WI38 (cell line): ENCODE results near the gene PRSS33.

Experiments
- H3K4me3 ChIP-seq: 2 replicates; pipeline ENCODE4 v1.5.1; 2011; ENCODE audit warnings: low read depth, mild to moderate bottlenecking, control low read depth, low read length
- TF ChIP-seq, protein P1 (sequence below): IDR thresholded peaks from 2 replicates; pipeline ENCODE4 v1.5.1; 2012; ENCODE audit warnings: low read depth, mild to moderate bottlenecking, control low read depth, low read length

The PRSS33 gene

DNA sequence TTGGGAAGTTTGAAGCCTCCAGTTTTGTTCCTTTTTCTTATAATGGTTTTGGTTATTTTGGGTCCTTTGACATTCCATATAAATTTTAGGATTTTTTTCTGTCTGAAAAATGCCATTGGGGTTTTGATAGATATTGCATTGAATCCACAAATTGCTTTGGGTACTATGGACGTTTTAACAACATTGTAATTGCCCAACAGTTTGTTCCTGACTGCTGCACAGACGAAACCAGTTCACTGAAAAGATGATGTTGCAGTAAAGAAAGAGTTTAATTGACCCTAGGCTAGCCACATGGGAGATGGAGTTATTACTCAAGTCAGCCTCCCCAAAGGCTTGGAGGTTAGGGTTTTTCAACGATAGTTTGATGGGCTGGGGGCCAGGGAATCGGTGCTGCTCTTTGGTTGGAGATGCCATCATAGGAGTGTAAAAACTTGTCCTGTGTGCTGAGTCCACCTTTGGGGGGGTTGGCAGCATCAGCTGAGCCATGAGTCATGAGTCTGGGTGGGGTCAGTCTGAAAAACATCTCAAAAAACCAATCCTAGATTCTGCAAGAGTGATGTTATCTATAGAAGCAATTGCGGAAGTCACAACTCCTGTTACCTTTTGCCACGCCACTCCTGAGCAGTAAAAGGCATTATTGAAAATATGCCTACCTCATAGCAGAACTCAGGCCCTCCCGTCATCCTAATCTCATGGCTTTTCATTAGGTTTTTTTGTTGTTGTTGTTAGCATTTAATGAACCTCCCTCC, 8.2 kb upstream of the PRSS33 start:
- no peak overlapping the region for H3K4me3 ChIP-seq
- TF ChIP-seq, protein P1, sequence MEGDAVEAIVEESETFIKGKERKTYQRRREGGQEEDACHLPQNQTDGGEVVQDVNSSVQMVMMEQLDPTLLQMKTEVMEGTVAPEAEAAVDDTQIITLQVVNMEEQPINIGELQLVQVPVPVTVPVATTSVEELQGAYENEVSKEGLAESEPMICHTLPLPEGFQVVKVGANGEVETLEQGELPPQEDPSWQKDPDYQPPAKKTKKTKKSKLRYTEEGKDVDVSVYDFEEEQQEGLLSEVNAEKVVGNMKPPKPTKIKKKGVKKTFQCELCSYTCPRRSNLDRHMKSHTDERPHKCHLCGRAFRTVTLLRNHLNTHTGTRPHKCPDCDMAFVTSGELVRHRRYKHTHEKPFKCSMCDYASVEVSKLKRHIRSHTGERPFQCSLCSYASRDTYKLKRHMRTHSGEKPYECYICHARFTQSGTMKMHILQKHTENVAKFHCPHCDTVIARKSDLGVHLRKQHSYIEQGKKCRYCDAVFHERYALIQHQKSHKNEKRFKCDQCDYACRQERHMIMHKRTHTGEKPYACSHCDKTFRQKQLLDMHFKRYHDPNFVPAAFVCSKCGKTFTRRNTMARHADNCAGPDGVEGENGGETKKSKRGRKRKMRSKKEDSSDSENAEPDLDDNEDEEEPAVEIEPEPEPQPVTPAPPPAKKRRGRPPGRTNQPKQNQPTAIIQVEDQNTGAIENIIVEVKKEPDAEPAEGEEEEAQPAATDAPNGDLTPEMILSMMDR: no peak

DNA sequence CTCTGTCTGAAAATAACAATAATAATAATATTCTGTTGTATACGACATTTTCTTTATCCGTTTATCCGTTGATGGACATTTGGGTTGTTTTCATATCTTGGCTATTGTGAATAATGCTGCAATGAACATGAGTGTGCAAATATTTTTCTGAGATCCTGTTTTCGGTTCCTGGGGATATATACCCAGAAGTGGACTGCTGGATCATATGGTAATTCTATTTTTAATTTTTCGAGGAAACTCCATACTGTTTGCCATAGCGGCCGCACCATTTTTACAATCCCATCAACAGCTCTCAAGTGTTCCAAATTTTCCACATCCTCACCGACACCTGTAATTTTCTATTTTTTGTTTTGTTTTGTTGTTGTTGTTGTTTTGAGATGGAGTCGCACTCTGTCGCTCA, 5.6 kb upstream of the PRSS33 start:
- H3K4me3 ChIP-seq: no peak overlapping the region
- TF ChIP-seq, protein P1: no peak

DNA sequence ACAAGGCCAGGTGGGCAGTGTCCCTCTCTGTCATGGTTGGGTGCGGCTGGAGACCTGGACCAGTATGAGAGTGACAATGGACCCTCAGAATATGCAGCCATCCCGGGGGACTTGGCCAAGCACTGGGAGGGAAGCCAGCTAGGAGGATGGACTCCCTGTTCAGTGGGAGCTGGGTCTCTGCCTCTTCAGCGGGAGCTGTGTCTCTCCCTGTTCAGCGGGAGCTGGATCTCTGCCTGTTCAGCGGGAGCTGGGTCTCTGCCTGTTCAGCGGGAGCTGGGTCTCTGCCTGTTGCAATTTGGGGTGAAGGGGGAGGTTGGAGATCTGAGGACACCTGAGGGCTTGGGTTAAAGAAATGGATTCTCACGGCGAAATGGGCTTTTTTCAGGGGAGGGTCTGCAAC, 3.8 kb upstream of the PRSS33 start:
- TF ChIP-seq, protein P1: no peak
- no peak overlapping the region for H3K4me3 ChIP-seq

DNA sequence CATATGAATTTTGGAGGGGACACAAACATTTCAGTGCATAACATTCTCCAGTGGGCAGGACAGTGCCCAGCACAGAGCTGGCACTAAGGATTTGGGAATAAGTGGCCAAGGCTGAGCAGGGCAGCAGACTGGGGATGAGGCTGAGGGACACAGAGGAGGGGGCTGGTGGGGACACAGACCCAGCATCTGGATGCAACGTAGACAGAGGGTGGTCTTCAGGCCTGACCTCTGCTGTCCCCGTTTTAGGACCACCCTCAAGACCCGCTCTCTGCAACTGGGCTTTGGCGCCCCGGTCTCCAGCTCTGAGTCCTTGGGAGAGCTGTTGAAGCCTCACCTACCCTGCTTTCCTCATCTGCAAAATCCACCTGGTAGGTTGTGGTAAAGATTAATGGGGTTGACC, 3.3 kb upstream of the PRSS33 start:
- H3K4me3 ChIP-seq: no peak overlapping the region
- TF ChIP-seq, protein P1: no peak

- TF ChIP-seq, protein P1: no peak
These were observed 601 bp upstream of the PRSS33 start for GRCh38 chr16:2787961-2788360.

DNA sequence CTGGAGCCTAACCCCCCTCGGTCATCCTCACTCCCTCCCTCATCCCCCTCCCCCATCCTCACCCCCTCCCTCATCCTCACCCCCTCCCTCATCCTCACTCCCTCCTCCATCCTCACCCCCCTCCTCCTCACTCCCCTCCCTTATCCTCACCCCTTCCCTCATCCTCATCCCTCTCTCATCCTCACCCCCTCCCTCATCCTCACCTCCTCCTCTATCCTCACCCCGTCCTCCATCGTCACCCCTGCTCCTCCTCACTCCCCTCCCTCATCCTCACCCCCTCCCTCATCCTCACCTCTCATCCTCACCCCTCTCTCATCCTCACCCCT, 571 bp downstream of the PRSS33 start:
- no peak overlapping the region for H3K4me3 ChIP-seq
- TF ChIP-seq, protein P1: no peak

More at GRCh38 chr16:2787961-2788360, 601 bp upstream of the PRSS33 start:
- H3K4me3 ChIP-seq: no peak overlapping the region

DNA sequence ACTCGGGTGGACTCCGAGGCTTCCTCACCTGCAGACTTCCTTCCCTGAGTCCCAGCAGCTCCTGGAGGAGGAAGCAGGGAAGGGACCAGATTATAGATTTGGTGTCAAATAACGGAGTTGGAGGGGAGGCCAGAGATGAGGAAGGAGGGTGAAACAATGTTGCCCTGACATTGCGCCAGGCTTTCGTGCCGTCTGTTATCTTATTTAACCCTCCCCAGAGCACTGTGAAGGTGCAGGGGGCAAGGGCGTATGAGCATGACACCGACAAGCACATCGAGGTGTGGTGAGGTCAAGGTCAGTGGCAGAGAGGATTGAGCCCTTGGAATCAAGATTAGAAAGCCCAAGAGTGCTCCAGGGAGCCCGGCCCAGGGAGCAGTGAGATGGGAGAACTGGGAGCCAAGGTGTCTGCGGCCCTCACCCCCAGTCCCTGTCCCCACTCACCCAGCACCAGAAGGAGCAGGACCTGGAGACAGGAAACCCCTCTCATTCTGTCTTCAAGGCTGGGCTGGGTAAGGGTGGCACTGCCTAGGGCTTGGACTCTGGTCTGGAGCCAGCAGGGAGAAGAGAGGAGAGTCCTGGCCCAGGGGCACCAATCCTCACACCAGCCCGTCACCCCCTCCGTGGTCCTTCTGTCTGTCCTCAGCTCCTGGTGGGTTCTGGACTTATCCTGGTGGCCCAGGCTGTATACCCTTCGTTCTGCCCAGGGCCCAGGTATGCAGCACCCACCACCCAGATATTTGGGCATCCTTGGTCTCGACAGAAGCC, 1.1 kb downstream of the PRSS33 start:
- TF ChIP-seq, protein P1: no peak
- H3K4me3 ChIP-seq: no peak overlapping the region
